Hepatocyte (in vitro differentiated cells): ENCODE data around the gene UCMA.

ENCODE experiments used
- EZH2 ChIP-seq: fragments of 200-600 bp; sonication (generic); IDR thresholded peaks from 2 replicates; pipeline ENCODE4 v1.6.1; 2016; ENCODE audit warnings: antibody characterized with exemption, mild to moderate bottlenecking, borderline replicate concordance
- EZH2phosphoT487 ChIP-seq: fragments of 200-600 bp; sonication (generic); IDR thresholded peaks from one replicate; pipeline ENCODE4 v1.6.1; 2018; ENCODE audit warnings: antibody characterized with exemption, mild to moderate bottlenecking, low read depth, moderate library complexity; ENCODE audit not compliant: unreplicated experiment, severe bottlenecking
- TF ChIP-seq, protein P1 (sequence below): fragments of 200-600 bp; sonication (generic); IDR thresholded peaks from 2 replicates; pipeline ENCODE4 v1.5.1; 2016; ENCODE audit warnings: antibody characterized with exemption, mild to moderate bottlenecking; ENCODE audit not compliant: poor library complexity

DNA sequence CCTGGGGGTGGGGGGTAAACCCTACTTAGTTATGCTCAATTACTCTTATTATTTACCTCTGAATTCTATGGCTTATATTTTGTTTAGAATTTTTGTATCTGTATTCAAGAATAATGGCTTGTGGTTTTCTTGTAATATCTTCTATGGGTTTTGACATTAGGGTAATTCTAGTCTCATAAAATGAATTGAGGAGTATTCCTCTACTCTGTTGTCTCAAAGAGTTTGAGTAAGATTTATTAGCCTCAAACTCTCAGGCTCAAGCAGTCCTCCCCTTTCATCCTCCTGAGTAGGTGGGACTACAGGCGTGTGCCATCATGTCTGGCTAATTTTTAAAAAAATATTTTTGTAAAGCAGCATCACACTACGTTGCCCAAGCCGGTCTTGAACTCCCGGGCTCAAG is 19.6 kb upstream of the UCMA start:
- TF ChIP-seq, protein P1, sequence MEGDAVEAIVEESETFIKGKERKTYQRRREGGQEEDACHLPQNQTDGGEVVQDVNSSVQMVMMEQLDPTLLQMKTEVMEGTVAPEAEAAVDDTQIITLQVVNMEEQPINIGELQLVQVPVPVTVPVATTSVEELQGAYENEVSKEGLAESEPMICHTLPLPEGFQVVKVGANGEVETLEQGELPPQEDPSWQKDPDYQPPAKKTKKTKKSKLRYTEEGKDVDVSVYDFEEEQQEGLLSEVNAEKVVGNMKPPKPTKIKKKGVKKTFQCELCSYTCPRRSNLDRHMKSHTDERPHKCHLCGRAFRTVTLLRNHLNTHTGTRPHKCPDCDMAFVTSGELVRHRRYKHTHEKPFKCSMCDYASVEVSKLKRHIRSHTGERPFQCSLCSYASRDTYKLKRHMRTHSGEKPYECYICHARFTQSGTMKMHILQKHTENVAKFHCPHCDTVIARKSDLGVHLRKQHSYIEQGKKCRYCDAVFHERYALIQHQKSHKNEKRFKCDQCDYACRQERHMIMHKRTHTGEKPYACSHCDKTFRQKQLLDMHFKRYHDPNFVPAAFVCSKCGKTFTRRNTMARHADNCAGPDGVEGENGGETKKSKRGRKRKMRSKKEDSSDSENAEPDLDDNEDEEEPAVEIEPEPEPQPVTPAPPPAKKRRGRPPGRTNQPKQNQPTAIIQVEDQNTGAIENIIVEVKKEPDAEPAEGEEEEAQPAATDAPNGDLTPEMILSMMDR: no peak
- TF ChIP-seq EZH2 (no peak), EZH2phosphoT487 (no peak)
